Posterior vena cava (tissue), 2 donors: ENCODE data around the gene ZBP1. TPM values are rescaled to one million over a fixed set of nuclear protein-coding genes. Genes with fewer than 3 reads are reported as not detected.
A peak's percentile ranks its signal among the peaks of the same experiment; 100 is the strongest.
"Not testable (repeated sequence)": the region's sequence is repeated elsewhere in the genome, so short reads cannot be mapped to it uniquely, and the experiment has no call there.

Source experiments
- DNase-seq: peaks from one replicate; pipeline ENCODE4 v3.0.0-alpha.2; 2020; ENCODE audit warnings: low spot score
- intact Hi-C, 2 donors: fragments of 100-400 bp; cut with DNase I; formaldehyde crosslinking; loops; one replicate each; pipeline versions ENCODE4 v1.14.1 to v1.14.2; 2022 to 2023
- total RNA-seq, 2 donors: library from RNA; stranded (reverse); fragmentation: NEBNext Ultra II Directional; extraction: Animal tissue kit (Norgen Biotek cat#: 25700); gene quantifications; one replicate each; pipeline ENCODE4 v1.2.1, GENCODE V29; 2021
- donor health status: DM: yes; HTN: yes; CAD: no.
- donor health status: DM: yes; HTN: yes; CAD: no.

ZBP1 gene
- total RNA-seq, 2 donors from 2014 or later = 0.24 to 0.37 TPM

- peak; percentile 72 for DNase-seq
- intact Hi-C loops = loop anchor here (5.0 kb wide), 3 partner anchors 438 to 533 kb away; no protein-coding TSS in a partner anchor
Observed at GRCh38 chr20:57649617-57650015, 29.4 kb upstream of the ZBP1 start.

GRCh38 chr20:57648878-57649616, 28.8 kb upstream of the ZBP1 start:
- intact Hi-C loops = no loop called here
- no peak for DNase-seq

- no peak for DNase-seq
- intact Hi-C loops = no loop called here
Observed at GRCh38 chr20:57647933-57648785, 27.9 kb upstream of the ZBP1 start.

- DNase-seq = no peak
- intact Hi-C loops = no loop called here
Observed at GRCh38 chr20:57647006-57647932, 27.0 kb upstream of the ZBP1 start.

GRCh38 chr20:57638895-57639236, 18.6 kb upstream of the ZBP1 start:
- intact Hi-C loops = loop anchor here in 1 of 2 donors (5.0 kb wide), 1 partner anchor 563 kb away; no protein-coding TSS in a partner anchor
- DNase-seq = no peak

GRCh38 chr20:57638173-57638894, 18.1 kb upstream of the ZBP1 start:
- intact Hi-C loops = loop anchor here in 1 of 2 donors (5.0 kb wide), 1 partner anchor 564 kb away; no protein-coding TSS in a partner anchor
- no peak for DNase-seq

- intact Hi-C loops = no loop called here
- no peak for DNase-seq
Observed at GRCh38 chr20:57633945-57634491, 13.8 kb upstream of the ZBP1 start.

- no peak for DNase-seq
- intact Hi-C loops = no loop called here
Observed at GRCh38 chr20:57632286-57632685, 12.1 kb upstream of the ZBP1 start.

- no peak for DNase-seq
- intact Hi-C loops = no loop called here
Observed at GRCh38 chr20:57630061-57630460, 9.8 kb upstream of the ZBP1 start.

GRCh38 chr20:57629491-57629901, 9.3 kb upstream of the ZBP1 start:
- intact Hi-C loops = not testable (repeated sequence)
- DNase-seq = peak; percentile 58

- DNase-seq = peak; percentile 62
- intact Hi-C loops = not testable (repeated sequence)
Observed at GRCh38 chr20:57628962-57629308, 8.7 kb upstream of the ZBP1 start.

GRCh38 chr20:57628047-57628961, 8.1 kb upstream of the ZBP1 start:
- intact Hi-C loops = no loop called here

GRCh38 chr20:57627339-57627738, 7.1 kb upstream of the ZBP1 start:
- intact Hi-C loops = no loop called here
- no peak for DNase-seq

More at GRCh38 chr20:57628047-57628961, 8.1 kb upstream of the ZBP1 start:
- peak; percentile 68 for DNase-seq

GRCh38 chr20:57625978-57626377, 5.8 kb upstream of the ZBP1 start:
- DNase-seq = no peak
- intact Hi-C loops = no loop called here

GRCh38 chr20:57625181-57625958, 5.1 kb upstream of the ZBP1 start:
- DNase-seq = no peak

GRCh38 chr20:57624124-57624523, 3.9 kb upstream of the ZBP1 start:
- DNase-seq = no peak

More at GRCh38 chr20:57625181-57625958, 5.1 kb upstream of the ZBP1 start:
- intact Hi-C loops = no loop called here

More at GRCh38 chr20:57624124-57624523, 3.9 kb upstream of the ZBP1 start:
- intact Hi-C loops = no loop called here
